Trophoblast cell (in vitro differentiated cells and primary cell): ENCODE results near the gene GLS.

ENCODE experiments used
- DNase-seq, 2 donors: peaks; one replicate each; pipeline ENCODE4 v3.0.0-alpha.2; 2016
- H2AFZ ChIP-seq: 2 replicates; pipeline ENCODE4 v1.6.1; 2013; ENCODE audit warnings: low read length, moderate library complexity, mild to moderate bottlenecking; ENCODE audit not compliant: insufficient read depth, poor library complexity
- H2AK5ac ChIP-seq: 2 replicates; pipeline ENCODE4 v1.6.1; 2013; ENCODE audit warnings: mild to moderate bottlenecking, low read length
- H2BK120ac ChIP-seq: 2 replicates; pipeline ENCODE4 v1.6.1; 2013; ENCODE audit warnings: low read length, mild to moderate bottlenecking, moderate library complexity; ENCODE audit not compliant: insufficient read depth, poor library complexity
- H2BK12ac ChIP-seq: 2 replicates; pipeline ENCODE4 v1.6.1; 2013; ENCODE audit warnings: mild to moderate bottlenecking, low read length, moderate library complexity
- H2BK5ac ChIP-seq: 2 replicates; pipeline ENCODE4 v1.6.1; 2013; ENCODE audit warnings: low read length, low read depth, moderate library complexity, mild to moderate bottlenecking; ENCODE audit not compliant: poor library complexity
- H3K14ac ChIP-seq: 2 replicates; pipeline ENCODE4 v1.6.1; 2013; ENCODE audit warnings: mild to moderate bottlenecking, low read length
- H3K18ac ChIP-seq: 2 replicates; pipeline ENCODE4 v1.6.1; 2013; ENCODE audit warnings: mild to moderate bottlenecking, low read length
- H3K23ac ChIP-seq: 2 replicates; pipeline ENCODE4 v1.6.1; 2013; ENCODE audit warnings: low read length
- H3K27ac ChIP-seq: 2 replicates; pipeline ENCODE4 v1.5.1; 2013; ENCODE audit warnings: low read depth, mild to moderate bottlenecking, inconsistent platforms, low read length, moderate library complexity
- H3K27me3 ChIP-seq: 2 replicates; pipeline ENCODE4 v1.6.1; 2013; ENCODE audit warnings: inconsistent platforms, mild to moderate bottlenecking, low read length, moderate library complexity; ENCODE audit not compliant: insufficient read depth
- H3K36me3 ChIP-seq, 2 experiments: 1 replicate in 1 of 2; 2 replicates in 1 of 2; pipeline ENCODE4 v1.6.1; 2013; ENCODE audit warnings: low read length in 2 of 2, mild to moderate bottlenecking in 2 of 2, moderate library complexity in 1 of 2; ENCODE audit not compliant: insufficient read depth in 2 of 2, control insufficient read depth in 1 of 2
- H3K4ac ChIP-seq: 2 replicates; pipeline ENCODE4 v1.6.1; 2013; ENCODE audit warnings: low read depth, mild to moderate bottlenecking, low read length, moderate library complexity
- H3K4me1 ChIP-seq, 2 experiments: 1 replicate in 1 of 2; 2 replicates in 1 of 2; pipeline ENCODE4 v1.6.1; 2013; ENCODE audit warnings: low read length in 2 of 2, mild to moderate bottlenecking in 2 of 2, moderate library complexity in 1 of 2; ENCODE audit not compliant: insufficient read depth in 2 of 2, control insufficient read depth in 1 of 2
- H3K4me2 ChIP-seq: 2 replicates; pipeline ENCODE4 v1.6.1; 2013; ENCODE audit warnings: inconsistent platforms, mild to moderate bottlenecking, low read length, moderate library complexity
- H3K4me3 ChIP-seq: 2 replicates; pipeline ENCODE4 v1.5.1; 2013; ENCODE audit warnings: mild to moderate bottlenecking, low read depth, low read length, inconsistent platforms
- H3K79me1 ChIP-seq: one replicate; pipeline ENCODE4 v1.6.1; 2013; ENCODE audit warnings: low read length
- H3K79me2 ChIP-seq: 2 replicates; pipeline ENCODE4 v1.6.1; 2013; ENCODE audit warnings: low read length, mild to moderate bottlenecking; ENCODE audit not compliant: control insufficient read depth, insufficient read depth, poor library complexity
- H3K9ac ChIP-seq: 2 replicates; pipeline ENCODE4 v1.6.1; 2013; ENCODE audit warnings: mild to moderate bottlenecking, low read length
- H3K9me3 ChIP-seq: 2 replicates; pipeline ENCODE4 v1.6.1; 2013; ENCODE audit warnings: low read depth, mild to moderate bottlenecking, control low read depth, inconsistent platforms, low read length; ENCODE audit not compliant: insufficient read depth
- H4K12ac ChIP-seq: 2 replicates; pipeline ENCODE4 v1.6.1; 2013; ENCODE audit warnings: low read depth, mild to moderate bottlenecking, low read length, moderate library complexity
- H4K8ac ChIP-seq: 2 replicates; pipeline ENCODE4 v1.6.1; 2013; ENCODE audit warnings: low read depth, mild to moderate bottlenecking, low read length, moderate library complexity
- H4K91ac ChIP-seq: one replicate; pipeline ENCODE4 v1.6.1; 2013; ENCODE audit warnings: low read depth, mild to moderate bottlenecking, low read length, moderate library complexity
- WGBS: extraction: QIAGEN DNeasy Blood & Tissue Kit; methylation state at CpG from one replicate; pipeline ENCODE4 v1.1.7; 2013; ENCODE audit warnings: missing lambda C conversion rate; ENCODE audit not compliant: insufficient read length, insufficient coverage; ENCODE audit errors: extremely low coverage; 5-methylcytosine and 5-hydroxymethylcytosine counted together

The GLS gene

DNA sequence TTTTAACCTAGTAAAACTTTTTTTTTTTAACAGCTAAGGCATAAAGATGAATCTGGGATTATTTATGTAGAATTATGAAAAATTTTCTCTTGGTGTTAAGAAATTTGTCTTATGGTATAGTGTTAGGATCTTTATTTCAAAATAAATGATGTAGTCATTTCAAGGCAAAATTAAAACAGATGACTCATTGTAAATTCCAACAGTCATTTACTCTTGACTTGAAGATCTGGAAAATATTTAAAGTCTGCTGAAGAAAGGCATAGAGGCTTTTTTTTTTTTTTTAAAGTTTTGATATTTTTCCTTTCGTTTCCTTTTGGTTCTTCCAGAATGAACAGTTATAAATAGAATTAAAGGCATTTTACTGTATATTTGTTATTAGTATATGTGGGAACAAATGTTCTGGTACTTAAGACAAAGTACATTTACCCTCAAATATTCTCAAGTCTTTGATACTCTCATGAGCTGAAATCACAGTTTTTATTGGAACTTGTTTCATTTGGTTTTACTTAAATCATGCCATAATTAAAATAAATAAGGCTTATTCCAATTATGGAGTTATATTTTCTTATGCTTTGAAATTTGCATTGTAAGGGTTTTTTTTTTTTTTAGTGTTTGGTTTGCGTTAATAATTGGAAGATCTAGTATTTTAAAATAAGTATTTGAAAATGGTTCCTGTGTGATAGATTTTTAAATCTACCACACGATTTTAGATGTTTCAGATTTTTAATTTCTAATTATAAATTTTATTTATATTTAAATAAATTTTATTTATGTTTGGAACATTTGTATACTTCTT is 29.9 kb downstream of the GLS start:
- no peak overlapping the region for H4K12ac ChIP-seq
- no peaks in the 10 kb centered on the region for H3K79me1 ChIP-seq
- H3K27ac ChIP-seq = no peak overlapping the region
- no peak overlapping the region for H2BK120ac ChIP-seq
- H3K23ac ChIP-seq = no peak overlapping the region
- H3K4ac ChIP-seq = no peak overlapping the region
- no peak overlapping the region for H3K9ac ChIP-seq
- no peak overlapping the region for H3K18ac ChIP-seq
- no peak overlapping the region for H3K4me2 ChIP-seq
- H4K91ac ChIP-seq = no peak overlapping the region
- no CpG with 5 or more reads among the region's 3 CpGs for WGBS
- H2BK12ac ChIP-seq = no peak overlapping the region
- no peak overlapping the region for H3K4me3 ChIP-seq
- peak in 1 of 2 donors; percentile 30 for DNase-seq
- no peaks in the 10 kb centered on the region for H3K4me1 ChIP-seq
- no peak overlapping the region for H2BK5ac ChIP-seq
- no peak overlapping the region for H4K8ac ChIP-seq
- no peaks in the 10 kb centered on the region for H3K79me2 ChIP-seq
- peaks cover 6 to 7% of the 10 kb centered on the region in 2 experiments for H3K36me3 ChIP-seq
- H2AFZ ChIP-seq = no peak overlapping the region
- H3K9me3 ChIP-seq = no peaks in the 10 kb centered on the region
- H3K27me3 ChIP-seq = no peaks in the 10 kb centered on the region
- no peak overlapping the region for H2AK5ac ChIP-seq
- H3K14ac ChIP-seq = no peak overlapping the region

DNA sequence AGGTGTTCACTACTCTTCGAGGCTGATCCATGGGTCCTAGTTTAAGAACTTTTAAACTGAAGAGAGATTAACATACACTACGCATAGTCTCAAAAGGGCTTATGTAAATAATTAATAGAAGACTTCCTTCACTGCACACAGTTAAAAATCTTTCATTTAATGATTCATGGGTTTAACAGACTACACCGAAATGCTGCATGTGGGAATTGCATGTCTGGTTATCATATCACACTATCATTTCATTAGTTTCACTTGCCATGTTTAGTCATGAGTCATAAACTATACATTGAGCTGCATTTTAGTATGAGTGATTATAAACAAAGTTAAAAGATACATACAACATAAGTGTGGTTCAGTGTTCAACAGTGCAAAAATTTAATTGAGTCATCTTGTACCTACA is 31.2 kb downstream of the GLS start:
- H4K91ac ChIP-seq = no peak overlapping the region
- H3K23ac ChIP-seq = no peak overlapping the region
- no CpG with 5 or more reads among the region's 3 CpGs for WGBS
- H3K9me3 ChIP-seq = no peaks in the 10 kb centered on the region
- H3K4me2 ChIP-seq = no peak overlapping the region
- no peak overlapping the region for H3K9ac ChIP-seq
- no peaks in the 10 kb centered on the region for H3K4me1 ChIP-seq
- no peak overlapping the region for H3K14ac ChIP-seq
- no peak overlapping the region for H2AFZ ChIP-seq
- no peak overlapping the region for H3K4me3 ChIP-seq
- H2BK5ac ChIP-seq = no peak overlapping the region
- H3K79me1 ChIP-seq = no peaks in the 10 kb centered on the region
- no peak overlapping the region for H2BK120ac ChIP-seq
- no peak overlapping the region for H2BK12ac ChIP-seq
- H3K27ac ChIP-seq = no peak overlapping the region
- no peak overlapping the region for H2AK5ac ChIP-seq
- H3K27me3 ChIP-seq = no peaks in the 10 kb centered on the region
- DNase-seq = no peak
- H3K4ac ChIP-seq = no peak overlapping the region
- no peak overlapping the region for H3K18ac ChIP-seq
- H3K79me2 ChIP-seq = no peaks in the 10 kb centered on the region
- peaks cover 6 to 7% of the 10 kb centered on the region in 2 experiments for H3K36me3 ChIP-seq
- no peak overlapping the region for H4K8ac ChIP-seq
- no peak overlapping the region for H4K12ac ChIP-seq

DNA sequence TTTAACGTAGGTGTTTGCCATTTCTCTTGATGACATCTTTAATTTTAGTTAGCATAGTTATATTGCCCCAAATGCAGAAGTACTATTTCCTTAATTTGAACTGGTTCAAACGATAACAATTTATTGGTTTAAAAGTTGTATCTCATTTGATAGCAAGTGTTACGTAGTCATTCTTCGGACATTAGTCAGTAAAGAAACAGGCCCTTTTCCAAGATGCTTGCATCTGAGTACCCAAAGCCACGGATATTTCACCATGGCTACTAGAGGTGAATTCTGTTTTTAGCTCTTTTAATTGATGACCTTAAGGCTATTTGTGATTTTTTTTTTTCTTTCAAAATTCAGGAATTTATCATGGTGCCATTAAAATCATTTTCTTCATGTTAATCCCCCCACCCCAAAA is 32.1 kb downstream of the GLS start:
- no peak overlapping the region for H3K9ac ChIP-seq
- no peak overlapping the region for H4K12ac ChIP-seq
- no peaks in the 10 kb centered on the region for H3K27me3 ChIP-seq
- H3K23ac ChIP-seq = no peak overlapping the region
- H3K18ac ChIP-seq = no peak overlapping the region
- H3K4me2 ChIP-seq = no peak overlapping the region
- H4K91ac ChIP-seq = no peak overlapping the region
- no peak overlapping the region for H3K4me3 ChIP-seq
- no peaks in the 10 kb centered on the region for H3K4me1 ChIP-seq
- no peak for DNase-seq
- no peak overlapping the region for H3K4ac ChIP-seq
- no peak overlapping the region for H2BK5ac ChIP-seq
- no peak overlapping the region for H2AK5ac ChIP-seq
- no peak overlapping the region for H3K14ac ChIP-seq
- WGBS = no CpG with 5 or more reads among the region's 5 CpGs
- H3K9me3 ChIP-seq = no peaks in the 10 kb centered on the region
- no peak overlapping the region for H2AFZ ChIP-seq
- H4K8ac ChIP-seq = no peak overlapping the region
- H2BK12ac ChIP-seq = no peak overlapping the region
- H3K79me1 ChIP-seq = no peaks in the 10 kb centered on the region
- no peak overlapping the region for H2BK120ac ChIP-seq
- H3K79me2 ChIP-seq = no peaks in the 10 kb centered on the region
- H3K27ac ChIP-seq = no peak overlapping the region
- peaks cover 5 to 9% of the 10 kb centered on the region in 2 experiments for H3K36me3 ChIP-seq

DNA sequence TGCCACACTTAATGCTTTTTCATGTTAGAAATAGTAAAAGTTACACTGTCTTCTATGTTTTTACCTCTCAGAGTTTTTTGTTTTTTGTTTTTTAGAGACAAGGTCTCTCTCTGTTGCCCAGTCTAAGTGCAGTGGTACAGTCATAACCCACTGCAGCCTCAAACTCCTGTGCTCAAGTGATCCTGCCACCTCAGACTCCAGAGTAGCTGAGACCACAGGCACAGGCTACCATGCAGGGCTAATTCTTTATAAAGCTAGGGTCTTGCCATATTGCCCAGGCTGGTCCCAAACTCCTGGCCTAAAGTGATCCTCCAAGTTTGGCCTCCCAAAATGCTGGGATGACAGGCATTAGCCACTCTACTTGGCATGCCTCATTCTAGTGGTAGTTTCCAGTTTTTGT is 33.1 kb downstream of the GLS start:
- Histone ChIP-seq H2BK120ac (no peak overlapping the region), H3K4me2 (no peak overlapping the region), H3K36me3 (peaks cover 5 to 8% of the 10 kb centered on the region in 2 experiments), H2AK5ac (no peak overlapping the region), H3K4me1 (no peaks in the 10 kb centered on the region), H4K12ac (no peak overlapping the region), H3K14ac (no peak overlapping the region), H3K27me3 (no peaks in the 10 kb centered on the region), H3K18ac (no peak overlapping the region), H3K79me2 (no peaks in the 10 kb centered on the region), H2AFZ (no peak overlapping the region), H2BK5ac (no peak overlapping the region), H3K9ac (no peak overlapping the region), H2BK12ac (no peak overlapping the region), H4K8ac (no peak overlapping the region), H3K23ac (no peak overlapping the region), H3K79me1 (no peaks in the 10 kb centered on the region), H3K4me3 (no peak overlapping the region), H3K27ac (no peak overlapping the region), H3K9me3 (no peaks in the 10 kb centered on the region), H3K4ac (no peak overlapping the region), H4K91ac (no peak overlapping the region)
- no peak for DNase-seq
